HepG2 (cell line): ENCODE measurements around the gene PDPK1. TPM values are rescaled to one million over a fixed set of nuclear protein-coding genes. Genes with fewer than 3 reads are reported as not detected.
A peak's percentile ranks its signal among the peaks of the same experiment; 100 is the strongest.

Source experiments
- ATAC-seq: fragments of 200-7000 bp; cut with Tn5 transposase; 3 replicates; pipeline ENCODE4 v1.9.1; 2020; ENCODE audit warnings: mild to moderate bottlenecking, moderate library complexity
- BruUV-seq: library from RNA; stranded (reverse); fragments of 400-500 nt; replicated peaks from 2 replicates; lab custom pipeline; 2021; lab: Mats Ljungman, UMichigan
- CTCF ChIA-PET: fragments of 300-600 bp; formaldehyde crosslinking; extraction: SDS; loops from one replicate; lab custom pipeline; 2021; ENCODE audit warnings: low total read pairs, inconsistent platforms, low intra/inter-chr PET ratio; lab: Yijun Ruan, JAX
- POLR2A ChIA-PET: fragments of 350-600 bp; sonication (Branson Sonifier 250); formaldehyde crosslinking; loops from one replicate; lab custom pipeline; 2020; ENCODE audit warnings: antibody characterized with exemption, inconsistent platforms; lab: Yijun Ruan, JAX
- DNase-seq: peaks from one replicate; pipeline ENCODE4 v3.0.0-alpha.2; 2015; ENCODE audit warnings: low spot score
- FAIRE-seq: peaks from 3 replicates; lab custom pipeline; 2011; peaks lifted over from hg19 to GRCh38; lab: Jason Lieb, UNC
- H2AFZ ChIP-seq: one replicate; pipeline ENCODE4 v1.6.1; 2011; ENCODE audit warnings: low read length, inconsistent platforms
- H3K27ac ChIP-seq: fragments of 300-600 bp; 3 replicates; pipeline ENCODE4 v1.8.0; 2011; ENCODE audit warnings: mixed run types, mild to moderate bottlenecking, mixed read lengths, low read length, inconsistent platforms; ENCODE audit not compliant: insufficient read depth; ENCODE audit errors: extremely low read length
- H3K27me3 ChIP-seq, 2 experiments: fragments of 200-600 bp in 1 of 2; 2 replicates in 1 of 2; 3 replicates in 1 of 2; pipeline versions ENCODE4 v1.6.0 to v1.8.0; 2011; ENCODE audit warnings: low read length in 2 of 2, mild to moderate bottlenecking in 2 of 2, moderate library complexity in 2 of 2, inconsistent platforms in 1 of 2; ENCODE audit not compliant: insufficient read depth in 2 of 2, control insufficient read depth in 1 of 2
- H3K36me3 ChIP-seq, 2 experiments: fragments of 200-600 bp in 1 of 2; replicated peaks in 1 of 2; 2 replicates in 1 of 2; 3 replicates in 1 of 2; pipeline versions ENCODE4 v1.5.1 to v1.8.0; 2011; ENCODE audit warnings: low read length in 2 of 2, inconsistent platforms in 1 of 2; ENCODE audit not compliant: insufficient read depth in 2 of 2, control insufficient read depth in 1 of 2
- H3K4me1 ChIP-seq: 2 replicates; pipeline ENCODE4 v1.5.1; 2012; ENCODE audit warnings: low read length, inconsistent platforms; ENCODE audit not compliant: insufficient read depth
- H3K4me2 ChIP-seq: 2 replicates; pipeline ENCODE4 v1.6.0; 2011; ENCODE audit warnings: low read depth, low read length, inconsistent platforms
- H3K4me3 ChIP-seq, 3 experiments: fragments of 200-600 bp in 1 of 3; sonication (generic), shearing (Covaris generic) in 1 of 3; replicated peaks in 1 of 3; 2 replicates each; pipeline ENCODE4 v1.5.1; 2011 to 2016; ENCODE audit warnings: low read length in 3 of 3, inconsistent platforms in 2 of 3, low read depth in 2 of 3, mild to moderate bottlenecking in 2 of 3, control low read depth in 1 of 3, mixed read lengths in 1 of 3; ENCODE audit not compliant: insufficient read depth in 1 of 3
- H3K79me2 ChIP-seq: one replicate; pipeline ENCODE4 v1.6.1; 2011; ENCODE audit warnings: low read length, inconsistent platforms; ENCODE audit not compliant: insufficient read depth
- H3K9ac ChIP-seq: 2 replicates; pipeline ENCODE4 v1.6.0; 2011; ENCODE audit warnings: mild to moderate bottlenecking, low read depth, low read length, inconsistent platforms; ENCODE audit not compliant: insufficient read depth
- H3K9me3 ChIP-seq: 2 replicates; pipeline ENCODE4 v1.5.1; 2012; ENCODE audit warnings: mild to moderate bottlenecking, low read length
- H4K20me1 ChIP-seq: 2 replicates; pipeline ENCODE4 v1.6.0; 2011; ENCODE audit warnings: inconsistent platforms, mild to moderate bottlenecking, low read length, moderate library complexity; ENCODE audit not compliant: insufficient read depth
- AGO2 ChIP-seq: fragments of 200-400 bp; formaldehyde crosslinking; optimal IDR thresholded peaks from 2 replicates; pipeline ENCODE3; 2017; ENCODE audit warnings: mild to moderate bottlenecking, low read depth, low read length, moderate library complexity
- BATF2 ChIP-seq: sonication (generic); formaldehyde crosslinking; IDR thresholded peaks from 2 replicates; pipeline ENCODE4 v1.8.0; 2022; ENCODE audit warnings: mild to moderate bottlenecking, missing genetic modification reagents, moderate library complexity
- BORCS8-MEF2B ChIP-seq: sonication (generic); formaldehyde crosslinking; IDR thresholded peaks from 2 replicates; pipeline ENCODE4 v1.8.0; 2022; ENCODE audit warnings: mild to moderate bottlenecking, missing genetic modification reagents
- HCFC1 ChIP-seq: fragments of 150-350 bp; IDR thresholded peaks from 2 replicates; pipeline ENCODE4 v1.6.1; 2014; ENCODE audit warnings: low read depth, low read length
- HNRNPUL1 ChIP-seq: fragments of 200-400 bp; formaldehyde crosslinking; IDR thresholded peaks from 2 replicates; pipeline ENCODE4 v1.6.1; 2017; ENCODE audit warnings: low read depth, mild to moderate bottlenecking, low read length, moderate library complexity
- JUN ChIP-seq: sonication (generic); formaldehyde crosslinking; IDR thresholded peaks from 2 replicates; pipeline ENCODE4 v1.4.0; 2020; ENCODE audit warnings: mild to moderate bottlenecking, missing genetic modification reagents
- MED1 ChIP-seq: sonication (generic); formaldehyde crosslinking; IDR thresholded peaks from 2 replicates; pipeline ENCODE4 v1.4.0; 2020; ENCODE audit warnings: missing genetic modification reagents
- PAF1 ChIP-seq: IDR thresholded peaks from 2 replicates; pipeline ENCODE4 v1.6.1; 2016; ENCODE audit warnings: missing genetic modification reagents, missing compliant biosample characterization
- PCBP1 ChIP-seq: fragments of 200-400 bp; formaldehyde crosslinking; IDR thresholded peaks from 2 replicates; pipeline ENCODE4 v1.6.1; 2017; ENCODE audit warnings: mild to moderate bottlenecking, low read depth, low read length, borderline replicate concordance
- POLR2A ChIP-seq, 2 experiments: IDR thresholded peaks; 2 replicates each; pipeline ENCODE4 v1.6.1; 2011; ENCODE audit warnings: low read depth in 2 of 2, low read length in 2 of 2, mild to moderate bottlenecking in 1 of 2, moderate library complexity in 1 of 2; ENCODE audit not compliant: insufficient read depth in 1 of 2
- RBFOX2 ChIP-seq: fragments of 200-400 bp; formaldehyde crosslinking; IDR thresholded peaks from 2 replicates; pipeline ENCODE4 v1.6.1; 2017; ENCODE audit warnings: low read depth, mild to moderate bottlenecking, low read length
- REPIN1 ChIP-seq: sonication (generic); formaldehyde crosslinking; IDR thresholded peaks from 2 replicates; pipeline ENCODE4 v1.8.0; 2022; ENCODE audit warnings: missing genetic modification reagents, low read depth, mild to moderate bottlenecking, borderline replicate concordance
- UBTF ChIP-seq: sonication (generic); formaldehyde crosslinking; IDR thresholded peaks from 2 replicates; pipeline ENCODE4 v1.4.0; 2020; ENCODE audit warnings: mild to moderate bottlenecking, missing genetic modification reagents
- ZSCAN25 ChIP-seq: sonication (generic); formaldehyde crosslinking; IDR thresholded peaks from 2 replicates; pipeline ENCODE4 v1.8.0; 2022; ENCODE audit warnings: mild to moderate bottlenecking, missing genetic modification reagents
- whole genome bisulfite sequencing: methylation state at CpG from one replicate; pipeline ENCODE4 v1.1.6; 2017; ENCODE audit warnings: low lambda C conversion rate; 5-methylcytosine and 5-hydroxymethylcytosine counted together
- in situ Hi-C: cut with HindIII; loops from 2 replicates; pipeline ENCODE4 v1.10.0; 2017; ENCODE audit warnings: low pct_unique_long_range_greater_than_20kb; ENCODE audit not compliant: extremely low pct_ligation_motif_present
- intact Hi-C: fragments of 100-400 bp; cut with micrococcal nuclease; formaldehyde crosslinking; loops from one replicate; pipeline ENCODE4 v1.10.0; 2022; ENCODE audit not compliant: unreplicated experiment
- polyA plus RNA-seq, 8 experiments: library from polyadenylated mRNA; depleted of rRNA in 3 of 8; stranded (reverse) in 7 of 8; unstranded in 1 of 8; fragments of >200 nt; fragmentation: Illumina TruSeq in 4 of 8; extraction: Trizol in 4 of 8; gene quantifications; 2 replicates each; pipeline versions ENCODE4 v1.2.1 to v1.2.3, GENCODE V29; 2011 to 2016; ENCODE audit warnings: low read depth in 4 of 8, missing spikeins in 1 of 8, mixed read lengths in 1 of 8; ENCODE audit not compliant: insufficient read depth in 1 of 8
- total RNA-seq, 5 experiments: library from RNA; depleted of rRNA; stranded (reverse); fragments of >200 nt; fragmentation: Illumina TruSeq; extraction: Trizol; gene quantifications; 2 replicates each; pipeline ENCODE4 v1.2.3, GENCODE V29; 2016; ENCODE audit warnings: low read depth in 1 of 5

The PDPK1 gene
- total and polyA plus RNA-seq, 2 of the 13 experiments (the other 11 are each of a cell fraction or from before 2014, with no cell fraction given) = 59.6 to 129 TPM

GRCh38 chr16:2529961-2530628 is 7.7 kb upstream of the PDPK1 start:
- intact Hi-C loops = no loop called here
- no peak overlapping the region for H3K4me2 ChIP-seq
- no peaks in the 10 kb centered on the region for H3K27me3 ChIP-seq
- H4K20me1 ChIP-seq = no peaks in the 10 kb centered on the region
- H3K36me3 ChIP-seq = peaks cover 12 to 39% of the 10 kb centered on the region in 2 experiments
- peak; percentile 22 for TF ChIP-seq AGO2
- TF ChIP-seq RBFOX2 = 0 out of 2 replicates have a peak, but pooled peaks have one; percentile 44
- TF ChIP-seq HCFC1 = no peak
- no peak for TF ChIP-seq JUN (CRISPR knock-in tag)
- FAIRE-seq (no peak), DNase-seq (no peak), ATAC-seq (no peak)
- H3K79me2 ChIP-seq = peaks cover 17% of the 10 kb centered on the region
- in situ Hi-C loops = no loop called here
- H3K27ac ChIP-seq = peak overlapping the region; percentile 33
- CTCF ChIA-PET = no interaction called here
- POLR2A ChIA-PET = interaction anchor here (1.2 to 1.3 kb wide), 2 partner anchors 10 to 17 kb away, joined by 3 to 10 read pairs; partner anchors contain the start of gene AMDHD2
- no peak overlapping the region for H3K4me3 ChIP-seq
- peaks cover 58% of the 10 kb centered on the region for H3K4me1 ChIP-seq
- H2AFZ ChIP-seq = no peak overlapping the region
- no peak overlapping the region for H3K9ac ChIP-seq
- H3K9me3 ChIP-seq = no peaks in the 10 kb centered on the region
- no TSS peak for BruUV-seq
- WGBS = 96% methylated on average over 12 of the region's 15 CpGs

GRCh38 chr16:2530629-2531318 is 7.0 kb upstream of the PDPK1 start:
- no peaks in the 10 kb centered on the region for H4K20me1 ChIP-seq
- CTCF ChIA-PET = no interaction called here
- POLR2A ChIA-PET = interaction anchor here (1.2 to 1.3 kb wide), 2 partner anchors 10 to 18 kb away, joined by 3 to 10 read pairs; partner anchors contain the start of gene AMDHD2
- intact Hi-C loops = no loop called here
- ATAC-seq (no peak), DNase-seq (no peak), FAIRE-seq (no peak)
- peak overlapping the region; percentile 56; the same call in 1 of the 2 replicates for H3K9ac ChIP-seq
- H3K79me2 ChIP-seq = peaks cover 15% of the 10 kb centered on the region
- peaks cover 59% of the 10 kb centered on the region for H3K4me1 ChIP-seq
- no TSS peak for BruUV-seq
- peaks cover 12 to 38% of the 10 kb centered on the region in 2 experiments for H3K36me3 ChIP-seq
- no peak overlapping the region for H3K4me2 ChIP-seq
- in situ Hi-C loops = no loop called here
- no peaks in the 10 kb centered on the region for H3K27me3 ChIP-seq
- no peak overlapping the region for H3K4me3 ChIP-seq
- 93% methylated on average over 7 of the region's 14 CpGs for WGBS
- no peak overlapping the region for H2AFZ ChIP-seq
- H3K9me3 ChIP-seq = no peaks in the 10 kb centered on the region
- peak overlapping the region; percentile 65 for H3K27ac ChIP-seq
- TF ChIP-seq PCBP1 = 0 out of 2 replicates have a peak, but pooled peaks have one; percentile 4
- peak; percentile 69 for TF ChIP-seq AGO2
- TF ChIP-seq ZSCAN25 (CRISPR knock-in tag) = no peak
- TF ChIP-seq PAF1 = 0 out of 2 replicates have a peak, but pooled peaks have one; percentile 29
- TF ChIP-seq POLR2A (IDR thresholded peaks at IDR 0.05; ENCODE audit: insufficient read depth in 1 of 2, low read depth in 2 of 2, low read length in 2 of 2) = peak in 1 of 2 experiments; percentile 43; a peak in 1 of 4 replicates
- 0 out of 2 replicates have a peak, but pooled peaks have one; percentile 6 for TF ChIP-seq REPIN1 (CRISPR knock-in tag)
- peak; percentile 24; the same call in 1 of the 2 replicates for TF ChIP-seq BATF2 (CRISPR knock-in tag)
- no peak for TF ChIP-seq HNRNPUL1
- no peak for TF ChIP-seq MED1 (CRISPR knock-in tag)
- TF ChIP-seq BORCS8-MEF2B = peak; percentile 9; the same call in 1 of the 2 replicates
- no peak for TF ChIP-seq UBTF
